Activated gamma-delta T cell (primary cell): ENCODE data around the gene ALDH1L2.
A peak's percentile ranks its signal among the peaks of the same experiment; 100 is the strongest.

ENCODE experiments used
- DNase-seq: peaks from one replicate; lab custom pipeline; 2025; lab: John Stamatoyannopoulos, UW

Gene ALDH1L2

GRCh38 chr12:105033851-105034250, 50.4 kb downstream of the ALDH1L2 start:
- DNase-seq, result no peak

GRCh38 chr12:105032703-105033357, 51.4 kb downstream of the ALDH1L2 start:
- DNase-seq, result no peak

- DNase-seq, result no peak
These were observed 53.1 kb downstream of the ALDH1L2 start for GRCh38 chr12:105030820-105031807.

- DNase-seq, result no peak
These were observed 57.8 kb downstream of the ALDH1L2 start for GRCh38 chr12:105026411-105026810.

- no peak for DNase-seq
These were observed 58.4 kb downstream of the ALDH1L2 start for GRCh38 chr12:105025890-105026289.

GRCh38 chr12:105024928-105025327, 59.3 kb downstream of the ALDH1L2 start:
- DNase-seq, result no peak

GRCh38 chr12:105020241-105020962, 63.9 kb downstream of the ALDH1L2 start:
- no peak for DNase-seq

GRCh38 chr12:105018776-105019175, 65.5 kb downstream of the ALDH1L2 start:
- DNase-seq, result no peak

GRCh38 chr12:105018012-105018411, 66.2 kb downstream of the ALDH1L2 start:
- no peak for DNase-seq

- no peak for DNase-seq
These were observed 68.7 kb downstream of the ALDH1L2 start for GRCh38 chr12:105015543-105015942.

- no peak for DNase-seq
These were observed 69.7 kb downstream of the ALDH1L2 start for GRCh38 chr12:105014603-105015002.

- DNase-seq, result no peak
These were observed 70.4 kb downstream of the ALDH1L2 start for GRCh38 chr12:105013892-105014291.

- no peak for DNase-seq
These were observed 82.8 kb downstream of the ALDH1L2 start for GRCh38 chr12:105001476-105001875.

GRCh38 chr12:104999347-104999685, 84.9 kb downstream of the ALDH1L2 start:
- DNase-seq, result no peak

- DNase-seq, result no peak
These were observed 85.6 kb downstream of the ALDH1L2 start for GRCh38 chr12:104998423-104999346.

GRCh38 chr12:104997541-104997940, 86.7 kb downstream of the ALDH1L2 start:
- no peak for DNase-seq

- no peak for DNase-seq
These were observed 89.9 kb downstream of the ALDH1L2 start for GRCh38 chr12:104994336-104994735.

- no peak for DNase-seq
These were observed 92.6 kb downstream of the ALDH1L2 start for GRCh38 chr12:104991565-104992128.

GRCh38 chr12:104990950-104991349, 93.3 kb downstream of the ALDH1L2 start:
- DNase-seq, result no peak

GRCh38 chr12:104986022-104986941, 98.0 kb downstream of the ALDH1L2 start, which contains the start of gene NOPCHAP1:
TSS of gene NOPCHAP1 (plus strand) at chr12:104986316. CDS start at chr12:104986353, 37 bp downstream.
- DNase-seq, result peak; percentile 53
